H9 (cell line): ENCODE results near the gene P2RX6. TPM values are rescaled to one million over a fixed set of nuclear protein-coding genes. Genes with fewer than 3 reads are reported as not detected.

ENCODE experiments used
- DNase-seq: peaks from one replicate; pipeline ENCODE4 v3.0.0-alpha.2; 2017
- H2AFZ ChIP-seq: one replicate; pipeline ENCODE4 v1.6.1; 2013; ENCODE audit warnings: mild to moderate bottlenecking, low read length, control low read depth, moderate library complexity
- H2AK5ac ChIP-seq: 2 replicates; pipeline ENCODE4 v1.6.1; 2013; ENCODE audit warnings: low read length, control low read depth, mixed read lengths; ENCODE audit not compliant: insufficient read length
- H2BK120ac ChIP-seq: one replicate; pipeline ENCODE4 v1.6.1; 2013; ENCODE audit warnings: low read depth, mild to moderate bottlenecking, low read length, control low read depth, inconsistent platforms; ENCODE audit not compliant: poor library complexity, severe bottlenecking
- H2BK12ac ChIP-seq: 2 replicates; pipeline ENCODE4 v1.6.1; 2013; ENCODE audit warnings: low read length, control low read depth, mixed read lengths, low read depth; ENCODE audit not compliant: insufficient read length
- H2BK15ac ChIP-seq: 2 replicates; pipeline ENCODE4 v1.6.1; 2013; ENCODE audit warnings: low read depth, low read length, control low read depth
- H2BK20ac ChIP-seq: one replicate; pipeline ENCODE4 v1.6.1; 2013; ENCODE audit warnings: low read depth, mild to moderate bottlenecking, low read length, control low read depth, inconsistent platforms; ENCODE audit not compliant: poor library complexity, severe bottlenecking
- H2BK5ac ChIP-seq: 2 replicates; pipeline ENCODE4 v1.6.1; 2013; ENCODE audit warnings: low read length, control low read depth, mixed read lengths; ENCODE audit not compliant: insufficient read length
- H3K14ac ChIP-seq: 2 replicates; pipeline ENCODE4 v1.6.1; 2013; ENCODE audit warnings: low read length, control low read depth; ENCODE audit not compliant: insufficient read depth
- H3K18ac ChIP-seq: 2 replicates; pipeline ENCODE4 v1.6.1; 2013; ENCODE audit warnings: low read depth, mild to moderate bottlenecking, mixed read lengths, low read length, control low read depth; ENCODE audit not compliant: insufficient read length
- H3K23ac ChIP-seq: 2 replicates; pipeline ENCODE4 v1.6.1; 2013; ENCODE audit warnings: low read length, control low read depth, mixed read lengths, low read depth; ENCODE audit not compliant: insufficient read length
- H3K23me2 ChIP-seq: 2 replicates; pipeline ENCODE4 v1.6.1; 2013; ENCODE audit warnings: low read depth, mild to moderate bottlenecking, mixed read lengths, low read length, control low read depth; ENCODE audit not compliant: insufficient read length, poor library complexity, severe bottlenecking
- H3K27ac ChIP-seq: 2 replicates; pipeline ENCODE4 v1.5.1; 2013; ENCODE audit warnings: low read length, control low read depth, mixed read lengths, low read depth; ENCODE audit not compliant: insufficient read length
- H3K27me3 ChIP-seq: 2 replicates; pipeline ENCODE4 v1.6.1; 2013; ENCODE audit warnings: low read length, control low read depth, inconsistent platforms; ENCODE audit not compliant: insufficient read depth
- H3K4ac ChIP-seq: 2 replicates; pipeline ENCODE4 v1.6.1; 2013; ENCODE audit warnings: low read depth, mild to moderate bottlenecking, control low read depth, inconsistent platforms, low read length, moderate library complexity
- H3K4me1 ChIP-seq: 2 replicates; pipeline ENCODE4 v1.6.1; 2013; ENCODE audit warnings: low read length, control low read depth, inconsistent platforms; ENCODE audit not compliant: insufficient read depth
- H3K4me2 ChIP-seq: 2 replicates; pipeline ENCODE4 v1.6.1; 2013; ENCODE audit warnings: low read length, control low read depth, mixed read lengths; ENCODE audit not compliant: insufficient read length, insufficient read depth
- H3K56ac ChIP-seq: 2 replicates; pipeline ENCODE4 v1.6.1; 2013; ENCODE audit warnings: low read depth, mild to moderate bottlenecking, mixed read lengths, low read length, control low read depth; ENCODE audit not compliant: insufficient read length
- H3K79me1 ChIP-seq: 2 replicates; pipeline ENCODE4 v1.6.1; 2013; ENCODE audit warnings: low read depth, mild to moderate bottlenecking, moderate library complexity, low read length, control low read depth, inconsistent platforms; ENCODE audit not compliant: insufficient read depth, poor library complexity, severe bottlenecking
- H3K79me2 ChIP-seq: 2 replicates; pipeline ENCODE4 v1.6.1; 2013; ENCODE audit warnings: low read length, control low read depth, inconsistent platforms; ENCODE audit not compliant: insufficient read depth
- H3K9ac ChIP-seq: 2 replicates; pipeline ENCODE4 v1.6.1; 2013; ENCODE audit warnings: low read length, control low read depth, mixed read lengths; ENCODE audit not compliant: insufficient read length; ENCODE audit errors: extremely low read depth
- H3K9me3 ChIP-seq: one replicate; pipeline ENCODE4 v1.6.1; 2013; ENCODE audit warnings: low read depth, low read length, inconsistent platforms; ENCODE audit not compliant: control insufficient read depth
- H3T11ph ChIP-seq: one replicate; pipeline ENCODE4 v1.6.1; 2013; ENCODE audit warnings: mild to moderate bottlenecking, low read length, control low read depth, inconsistent platforms
- H4K20me1 ChIP-seq: one replicate; pipeline ENCODE4 v1.6.1; 2013; ENCODE audit not compliant: control insufficient read depth, insufficient read length, insufficient read depth
- H4K5ac ChIP-seq: 2 replicates; pipeline ENCODE4 v1.6.1; 2013; ENCODE audit warnings: low read depth, mild to moderate bottlenecking, mixed read lengths, low read length, control low read depth; ENCODE audit not compliant: insufficient read length
- H4K8ac ChIP-seq: replicated peaks from 2 replicates; pipeline ENCODE4 v1.6.1; 2013; ENCODE audit warnings: low read length, control low read depth, mixed read lengths, low read depth; ENCODE audit not compliant: insufficient read length
- H4K91ac ChIP-seq: 2 replicates; pipeline ENCODE4 v1.6.1; 2013; ENCODE audit warnings: low read depth, mild to moderate bottlenecking, moderate library complexity, mixed read lengths, low read length, control low read depth; ENCODE audit not compliant: insufficient read length
- H3K27ac Mint-ChIP-seq, 3 experiments: 2 replicates in 2 of 3; 3 replicates in 1 of 3; pipeline ENCODE4 v1.8.0; 2020 to 2021; ENCODE audit warnings: mixed read lengths in 3 of 3, mild to moderate bottlenecking in 1 of 3, moderate library complexity in 1 of 3
- H3K27me3 Mint-ChIP-seq: 2 replicates; pipeline ENCODE4 v1.8.0; 2021; ENCODE audit warnings: low read depth, mild to moderate bottlenecking, moderate library complexity, mixed read lengths
- H3K36me3 Mint-ChIP-seq, 3 experiments: 2 replicates in 2 of 3; 3 replicates in 1 of 3; pipeline ENCODE4 v1.8.0; 2020 to 2021; ENCODE audit warnings: low read depth in 3 of 3, mixed read lengths in 3 of 3; ENCODE audit not compliant: insufficient read depth in 1 of 3
- H3K4me1 Mint-ChIP-seq, 2 experiments: 2 replicates each; pipeline ENCODE4 v1.8.0; 2020; ENCODE audit warnings: mixed read lengths in 2 of 2
- H3K4me3 Mint-ChIP-seq, 2 experiments: 2 replicates in 1 of 2; 3 replicates in 1 of 2; pipeline ENCODE4 v1.8.0; 2020 to 2021; ENCODE audit warnings: mild to moderate bottlenecking in 2 of 2, mixed read lengths in 2 of 2, moderate library complexity in 1 of 2
- H3K9me3 Mint-ChIP-seq, 2 experiments: 2 replicates in 1 of 2; 3 replicates in 1 of 2; pipeline ENCODE4 v1.8.0; 2020; ENCODE audit warnings: mild to moderate bottlenecking in 2 of 2, mixed read lengths in 2 of 2, moderate library complexity in 1 of 2
- WGBS: extraction: QIAGEN DNeasy Blood & Tissue Kit; methylation state at CpG from one replicate; pipeline ENCODE4 v1.1.7; 2013; ENCODE audit warnings: missing lambda C conversion rate, low lambda C conversion rate, mixed read lengths; ENCODE audit not compliant: insufficient read length; ENCODE audit errors: extremely low coverage; 5-methylcytosine and 5-hydroxymethylcytosine counted together
- total RNA-seq: library from RNA; stranded (reverse); gene quantifications from 2 replicates; pipeline ENCODE4 v1.2.1, GENCODE V29; 2021
- TF ChIP-seq, protein P1 (sequence below): fragments of 200-600 bp; sonication (generic); conservative IDR thresholded peaks from 3 replicates; pipeline ENCODE4 v1.8.0; 2021; ENCODE audit warnings: antibody characterized with exemption, mild to moderate bottlenecking

P2RX6 gene
- total RNA-seq, 1 experiment from 2014 or later, result not detected

DNA sequence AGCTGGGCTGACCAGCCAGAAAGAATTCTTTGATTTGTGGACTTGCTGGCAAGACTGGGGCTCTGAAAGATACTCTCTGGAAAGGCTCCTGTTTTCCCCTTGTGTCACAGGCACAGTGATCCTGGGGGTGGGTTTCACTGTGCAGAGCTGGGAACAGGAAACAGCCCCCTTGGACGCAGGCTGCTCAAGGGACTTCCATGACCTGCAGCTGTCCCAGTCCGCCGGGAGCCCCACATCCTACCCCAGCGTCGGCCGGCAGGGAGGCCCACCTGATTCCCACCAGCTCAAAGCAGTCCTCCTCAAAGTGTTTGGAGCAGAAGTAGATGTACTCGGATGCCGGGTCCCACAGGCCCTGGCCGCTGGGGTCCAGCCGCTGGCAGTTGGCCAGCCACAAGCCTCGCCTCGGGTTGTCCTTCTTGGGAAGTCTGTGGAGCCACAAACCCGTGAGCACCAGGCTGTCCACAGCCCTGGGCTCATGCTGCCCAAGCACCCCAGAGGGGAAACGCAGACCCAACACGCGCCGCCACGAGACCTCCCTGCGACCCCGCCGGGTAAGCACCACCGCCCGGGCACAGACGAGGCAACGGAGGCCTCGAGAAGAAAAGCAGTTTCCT, 13.9 kb upstream of the P2RX6 start:
- no peak overlapping the region for H3K27ac ChIP-seq

More for the DNA sequence above, 13.9 kb upstream of the P2RX6 start:
- Histone ChIP-seq H2BK12ac (no peak overlapping the region), H3K23ac (no peak overlapping the region), H2BK20ac (no peak overlapping the region), H3K14ac (peak overlapping the region; percentile 16; the same call in 1 of the 2 replicates), H2BK120ac (no peak overlapping the region), H2AFZ (no peak overlapping the region), H3K27me3 (no peaks in the 10 kb centered on the region), H3K18ac (peak overlapping the region; percentile 13), H4K8ac (no peak overlapping the region), H4K91ac (no peak overlapping the region), H3K9me3 (no peaks in the 10 kb centered on the region), H3K56ac (no peak overlapping the region), H3T11ph (no peak overlapping the region), H3K79me2 (no peaks in the 10 kb centered on the region), H3K79me1 (no peaks in the 10 kb centered on the region), H2BK5ac (no peak overlapping the region), H3K4ac (no peak overlapping the region), H3K4me1 (no peaks in the 10 kb centered on the region; the same call in 1 of the 2 replicates), H3K4me2 (peak overlapping the region; percentile 57), H4K20me1 (no peaks in the 10 kb centered on the region), H3K23me2 (peaks cover 11% of the 10 kb centered on the region), H2AK5ac (no peak overlapping the region), H2BK15ac (no peak overlapping the region), H3K9ac (peak overlapping the region; percentile 48), H4K5ac (no peak overlapping the region)
- no peaks in the 10 kb centered on the region for H3K27me3 Mint-ChIP-seq
- H3K9me3 Mint-ChIP-seq, result no peaks in the 10 kb centered on the region
- no peak for DNase-seq
- H3K36me3 Mint-ChIP-seq, result peaks cover 0 to 11% (median 0%) of the 10 kb centered on the region in 3 experiments; a peak in 3 of 7 replicates
- TF ChIP-seq, protein P1, sequence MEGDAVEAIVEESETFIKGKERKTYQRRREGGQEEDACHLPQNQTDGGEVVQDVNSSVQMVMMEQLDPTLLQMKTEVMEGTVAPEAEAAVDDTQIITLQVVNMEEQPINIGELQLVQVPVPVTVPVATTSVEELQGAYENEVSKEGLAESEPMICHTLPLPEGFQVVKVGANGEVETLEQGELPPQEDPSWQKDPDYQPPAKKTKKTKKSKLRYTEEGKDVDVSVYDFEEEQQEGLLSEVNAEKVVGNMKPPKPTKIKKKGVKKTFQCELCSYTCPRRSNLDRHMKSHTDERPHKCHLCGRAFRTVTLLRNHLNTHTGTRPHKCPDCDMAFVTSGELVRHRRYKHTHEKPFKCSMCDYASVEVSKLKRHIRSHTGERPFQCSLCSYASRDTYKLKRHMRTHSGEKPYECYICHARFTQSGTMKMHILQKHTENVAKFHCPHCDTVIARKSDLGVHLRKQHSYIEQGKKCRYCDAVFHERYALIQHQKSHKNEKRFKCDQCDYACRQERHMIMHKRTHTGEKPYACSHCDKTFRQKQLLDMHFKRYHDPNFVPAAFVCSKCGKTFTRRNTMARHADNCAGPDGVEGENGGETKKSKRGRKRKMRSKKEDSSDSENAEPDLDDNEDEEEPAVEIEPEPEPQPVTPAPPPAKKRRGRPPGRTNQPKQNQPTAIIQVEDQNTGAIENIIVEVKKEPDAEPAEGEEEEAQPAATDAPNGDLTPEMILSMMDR, result no peak
- WGBS, result no CpG with 5 or more reads among the region's 26 CpGs
- H3K27ac Mint-ChIP-seq, result peak overlapping the region; percentile 63 to 96 (median 93); a peak in 4 of 7 replicates
- H3K4me3 Mint-ChIP-seq, result peak overlapping the region; percentile 88 to 92
- peaks cover 11 to 17% of the 10 kb centered on the region in 2 experiments for H3K4me1 Mint-ChIP-seq
